Measurements from ENCODE around the gene ACOT8. TPM values are rescaled to one million over a fixed set of nuclear protein-coding genes. Genes with fewer than 3 reads are reported as not detected.

ACOT8 gene
- total and polyA plus RNA-seq, 2 of the 8 experiments (the other 6 are each of a cell fraction or from before 2014, with no cell fraction given), result 37.6 to 88.8 TPM

GRCh38 chr20:45851501-45851900 is 5.7 kb downstream of the ACOT8 start (continued):
- TF ChIP-seq SUZ12 (IDR thresholded peaks at IDR 0.05; ENCODE audit: low read length) (no peak), BACH1 (IDR thresholded peaks at IDR 0.05; ENCODE audit: low read length) (no peak), ATF2 (IDR thresholded peaks at IDR 0.05; ENCODE audit: low read length) (no peak), SP4 (IDR thresholded peaks at IDR 0.05; ENCODE audit: low read length) (no peak)

Data from H1 (cell line).